Cardiac muscle cell (in vitro differentiated cells and primary cell): ENCODE measurements around the gene CAMSAP3. TPM values are rescaled to one million over a fixed set of nuclear protein-coding genes. Genes with fewer than 3 reads are reported as not detected.

Experiments used
- DNase-seq, 2 donors: peaks; one replicate each; pipeline versions ENCODE4 v3.0.0 to v3.0.0-alpha.2; 2010 to 2017; ENCODE audit warnings: low read depth in 1 of 2, low spot score in 1 of 2
- H3K27ac ChIP-seq: fragments of 200-600 bp; sonication (generic); 2 replicates; pipeline ENCODE4 v1.5.1; 2016
- H3K27me3 ChIP-seq: fragments of 200-600 bp; sonication (generic); 2 replicates; pipeline ENCODE4 v1.6.0; 2016; ENCODE audit warnings: control low read depth
- H3K36me3 ChIP-seq: fragments of 200-600 bp; sonication (generic); 2 replicates; pipeline ENCODE4 v1.5.1; 2016; ENCODE audit warnings: control low read depth
- H3K4me1 ChIP-seq: fragments of 200-600 bp; sonication (generic); 2 replicates; pipeline ENCODE4 v1.8.1; 2017; ENCODE audit warnings: low read depth, mild to moderate bottlenecking, mixed run types
- H3K4me3 ChIP-seq: fragments of 200-600 bp; sonication (generic); 2 replicates; pipeline ENCODE4 v1.5.1; 2016; ENCODE audit warnings: mild to moderate bottlenecking
- H3K9me3 ChIP-seq: fragments of 200-600 bp; sonication (generic); 2 replicates; pipeline ENCODE4 v1.5.1; 2017; ENCODE audit warnings: low read depth, mild to moderate bottlenecking, control low read depth
- polyA plus RNA-seq: library from polyadenylated mRNA; unstranded; fragments of >200 nt; fragmentation: Nextera tagmentation; extraction: Ambion mirVana; gene quantifications from 2 replicates; pipeline ENCODE4 v1.2.1, GENCODE V29; 2016
- total RNA-seq: library from RNA; depleted of rRNA; stranded (reverse); fragments of >200 nt; gene quantifications from 2 replicates; pipeline ENCODE4 v1.2.3, GENCODE V29; 2016
- TF ChIP-seq, protein P1 (sequence below): IDR thresholded peaks from 2 replicates; pipeline ENCODE4 v1.5.1; 2012; ENCODE audit warnings: low read depth, mild to moderate bottlenecking, low read length

Gene CAMSAP3
- total and polyA plus RNA-seq, 2 experiments from 2014 or later: 10.8 to 13.5 TPM

- peaks cover 19% of the 10 kb centered on the region for H3K36me3 ChIP-seq
- H3K9me3 ChIP-seq: no peaks in the 10 kb centered on the region
- no peak for DNase-seq
- no peak overlapping the region for H3K27ac ChIP-seq
- H3K27me3 ChIP-seq: no peaks in the 10 kb centered on the region
- no peaks in the 10 kb centered on the region for H3K4me1 ChIP-seq
- TF ChIP-seq, protein P1, sequence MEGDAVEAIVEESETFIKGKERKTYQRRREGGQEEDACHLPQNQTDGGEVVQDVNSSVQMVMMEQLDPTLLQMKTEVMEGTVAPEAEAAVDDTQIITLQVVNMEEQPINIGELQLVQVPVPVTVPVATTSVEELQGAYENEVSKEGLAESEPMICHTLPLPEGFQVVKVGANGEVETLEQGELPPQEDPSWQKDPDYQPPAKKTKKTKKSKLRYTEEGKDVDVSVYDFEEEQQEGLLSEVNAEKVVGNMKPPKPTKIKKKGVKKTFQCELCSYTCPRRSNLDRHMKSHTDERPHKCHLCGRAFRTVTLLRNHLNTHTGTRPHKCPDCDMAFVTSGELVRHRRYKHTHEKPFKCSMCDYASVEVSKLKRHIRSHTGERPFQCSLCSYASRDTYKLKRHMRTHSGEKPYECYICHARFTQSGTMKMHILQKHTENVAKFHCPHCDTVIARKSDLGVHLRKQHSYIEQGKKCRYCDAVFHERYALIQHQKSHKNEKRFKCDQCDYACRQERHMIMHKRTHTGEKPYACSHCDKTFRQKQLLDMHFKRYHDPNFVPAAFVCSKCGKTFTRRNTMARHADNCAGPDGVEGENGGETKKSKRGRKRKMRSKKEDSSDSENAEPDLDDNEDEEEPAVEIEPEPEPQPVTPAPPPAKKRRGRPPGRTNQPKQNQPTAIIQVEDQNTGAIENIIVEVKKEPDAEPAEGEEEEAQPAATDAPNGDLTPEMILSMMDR: no peak
- no peak overlapping the region for H3K4me3 ChIP-seq
These were observed 24.2 kb downstream of the CAMSAP3 start for GRCh38 chr19:7619671-7620441.

DNA sequence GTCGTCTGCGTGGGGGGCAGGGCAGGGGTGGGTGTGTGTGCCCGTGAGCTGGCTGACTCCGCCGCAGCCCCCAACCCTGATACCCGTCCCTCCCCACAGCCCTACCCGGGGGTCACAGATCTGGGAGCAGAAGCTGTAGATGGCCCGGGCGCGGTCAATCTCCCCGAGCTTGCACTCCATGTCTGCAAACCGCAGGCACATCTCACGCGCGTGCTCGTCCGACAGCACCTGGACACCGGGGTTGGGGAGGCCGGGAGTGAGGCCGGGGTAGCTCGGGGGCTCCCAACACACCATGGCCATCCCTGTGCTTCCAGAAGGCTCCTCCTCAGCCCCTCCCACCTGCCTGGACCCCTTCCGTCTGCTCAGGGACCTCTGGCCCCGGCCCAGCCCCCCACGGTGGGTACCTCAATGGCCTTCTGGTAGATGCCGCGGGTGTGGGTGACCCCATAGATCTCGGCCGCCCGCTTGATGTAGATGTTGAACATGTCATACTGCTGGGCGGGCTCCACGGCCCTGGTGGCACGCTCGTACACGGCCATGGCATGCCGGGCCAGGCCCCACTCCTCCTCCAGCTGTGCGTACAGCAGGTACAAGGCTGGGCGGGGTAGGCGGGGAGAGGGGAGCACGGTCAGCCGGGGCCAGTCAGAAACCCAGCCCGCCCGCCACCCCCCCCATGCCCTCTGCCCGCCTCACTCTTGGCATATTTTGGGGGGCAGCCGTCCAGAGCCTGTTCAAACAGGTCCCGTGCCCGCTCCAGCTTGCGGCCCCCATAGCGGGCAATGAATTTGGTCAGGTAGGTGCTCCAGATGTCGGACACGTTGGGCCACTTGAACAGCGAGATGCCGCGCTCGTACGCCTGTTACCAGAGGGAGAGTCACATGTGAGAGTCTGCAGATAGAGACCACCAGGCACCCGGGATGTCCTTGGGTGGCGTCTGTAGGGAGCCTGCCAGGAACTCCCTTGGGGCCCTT is 25.1 kb downstream of the CAMSAP3 start:
- no peak overlapping the region for H3K4me3 ChIP-seq
- TF ChIP-seq, protein P1: no peak
- no peak for DNase-seq
- no peaks in the 10 kb centered on the region for H3K9me3 ChIP-seq
- no peak overlapping the region for H3K27ac ChIP-seq
- no peaks in the 10 kb centered on the region for H3K27me3 ChIP-seq
- peaks cover 21% of the 10 kb centered on the region for H3K36me3 ChIP-seq
- no peaks in the 10 kb centered on the region for H3K4me1 ChIP-seq

DNA sequence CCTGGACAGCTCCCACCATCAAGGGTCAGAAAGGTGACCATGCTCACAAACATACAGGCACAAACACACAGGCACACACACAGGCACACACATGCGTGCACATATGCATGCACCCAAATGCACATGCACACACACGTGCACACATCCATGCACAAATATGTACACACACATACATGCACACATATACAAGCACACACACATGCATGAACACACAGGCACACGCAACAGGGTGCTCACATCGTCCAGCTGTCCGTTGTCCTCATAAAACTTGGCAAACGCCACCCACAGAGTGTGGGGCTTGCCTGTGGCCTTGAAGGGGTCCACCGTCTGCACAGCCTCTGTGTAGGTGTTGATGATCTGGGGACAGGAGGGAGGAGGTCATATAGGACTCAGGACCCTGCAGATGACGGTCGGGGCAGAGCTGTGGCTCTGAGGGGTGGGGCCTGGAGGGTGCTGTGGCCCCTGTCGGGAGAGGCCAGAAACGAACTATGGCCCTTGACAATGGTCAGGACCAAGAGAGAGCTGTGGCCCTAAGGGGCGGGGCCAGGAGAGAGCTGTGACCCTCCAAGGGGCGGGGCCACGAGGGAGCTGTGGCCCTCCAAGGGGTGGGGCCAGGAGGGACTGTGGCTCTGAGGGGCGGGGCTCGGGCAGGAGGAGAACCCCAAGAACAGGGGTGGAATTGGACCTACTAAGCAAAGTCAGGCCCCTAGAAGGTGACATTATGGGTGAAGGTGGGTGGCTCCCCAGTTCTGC is 27.4 kb downstream of the CAMSAP3 start:
- Histone ChIP-seq H3K36me3 (peaks cover 21% of the 10 kb centered on the region), H3K27ac (no peak overlapping the region)
- DNase-seq: no peak

DNA sequence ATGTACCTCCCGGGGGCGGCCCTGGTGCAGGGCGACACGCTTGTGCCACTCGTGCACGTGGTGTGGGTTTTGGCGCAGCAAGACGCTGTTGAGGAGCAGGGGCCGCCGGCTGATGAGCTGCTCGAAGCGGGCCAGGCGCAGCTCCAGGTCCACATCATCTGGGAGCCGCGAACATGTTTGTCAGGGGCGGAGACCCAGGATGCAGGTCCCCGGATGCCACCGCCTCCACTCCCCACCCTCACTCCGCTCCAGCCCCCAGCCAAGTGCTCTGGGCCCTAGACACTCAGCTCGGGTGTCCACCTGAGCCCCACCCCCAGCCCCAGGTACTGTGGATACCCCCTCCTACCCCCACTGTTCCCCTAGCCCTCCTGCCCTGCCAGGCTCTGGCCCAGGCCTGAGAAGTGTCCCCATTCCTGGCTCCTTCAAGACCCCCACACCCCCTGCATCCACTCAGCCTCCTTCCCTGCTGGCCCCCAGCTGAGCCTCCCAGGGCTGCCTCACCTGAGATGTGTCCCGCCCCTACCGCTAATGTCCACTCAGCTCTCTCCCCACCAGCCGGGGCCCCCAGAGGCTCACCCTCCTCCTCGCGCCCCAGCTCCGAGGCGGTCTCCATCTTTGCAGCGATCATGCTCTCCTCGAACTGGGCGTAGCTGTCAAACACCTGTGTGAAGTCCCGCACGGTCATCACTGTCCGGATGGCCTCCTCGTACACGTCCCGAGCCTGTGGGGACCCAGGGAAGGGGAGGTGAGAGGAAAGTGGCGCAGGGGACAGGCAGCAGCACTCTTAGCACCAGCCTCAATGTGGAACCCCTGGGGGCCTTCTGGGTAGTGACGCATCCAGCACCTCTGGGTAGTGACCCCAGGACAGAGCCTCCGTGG is 28.3 kb downstream of the CAMSAP3 start:
- Histone ChIP-seq H3K27me3 (no peaks in the 10 kb centered on the region), H3K4me1 (peaks cover 6% of the 10 kb centered on the region), H3K36me3 (peaks cover 21% of the 10 kb centered on the region), H3K4me3 (no peak overlapping the region), H3K9me3 (no peaks in the 10 kb centered on the region), H3K27ac (no peak overlapping the region)
- TF ChIP-seq, protein P1: no peak
- DNase-seq: no peak

More for the DNA sequence above, 27.4 kb downstream of the CAMSAP3 start:
- TF ChIP-seq, protein P1: no peak
- Histone ChIP-seq H3K9me3 (no peaks in the 10 kb centered on the region), H3K4me1 (no peaks in the 10 kb centered on the region), H3K27me3 (no peaks in the 10 kb centered on the region), H3K4me3 (no peak overlapping the region)
